HT-29 (cell line): ENCODE data around the gene SAMHD1. TPM values are rescaled to one million over a fixed set of nuclear protein-coding genes. Genes with fewer than 3 reads are reported as not detected.

Experiments used
- DNase-seq: peaks from one replicate; pipeline ENCODE4 v3.0.0-alpha.2; 2015; ENCODE audit warnings: low spot score
- total RNA-seq: library from RNA; depleted of rRNA; stranded (reverse); fragments of >200 nt; shearing (Covaris generic); gene quantifications from 2 replicates; pipeline ENCODE4 v1.2.3, GENCODE V29; 2014

SAMHD1 gene
- total RNA-seq, 1 experiment from 2014 or later = 17.0 TPM

DNA sequence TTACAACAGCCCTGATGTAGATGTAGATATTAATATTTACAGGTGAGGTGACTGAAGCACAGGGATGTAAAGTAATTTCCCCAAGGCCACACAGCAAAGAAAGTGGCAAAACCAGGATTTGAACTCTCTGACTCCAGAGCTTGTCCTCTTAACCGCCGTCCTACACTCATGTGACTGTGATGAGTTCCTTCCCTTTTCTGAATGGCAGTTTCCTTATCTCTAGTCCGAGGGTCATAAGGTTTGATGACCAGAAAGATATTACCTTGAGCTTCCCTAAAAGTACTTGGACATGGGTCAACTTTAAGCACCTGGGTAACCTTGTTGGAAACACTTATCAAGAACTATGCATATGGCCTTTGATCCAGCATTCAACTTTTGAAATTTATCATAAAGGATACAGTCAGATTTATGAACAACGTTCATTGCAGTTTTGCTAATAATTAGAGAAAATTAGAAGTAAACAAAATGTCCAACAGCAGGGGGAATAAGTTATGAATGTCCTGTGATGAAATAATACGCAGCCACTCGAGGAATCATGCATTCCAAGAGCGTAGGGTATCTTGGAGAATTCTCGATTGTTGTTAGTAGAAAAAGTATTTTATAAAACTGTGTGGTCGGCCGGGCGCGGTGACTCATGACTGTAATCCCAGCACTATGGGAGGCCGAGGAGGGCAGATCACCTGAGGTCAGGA, 77.9 kb downstream of the SAMHD1 start:
- DNase-seq = no peak

DNA sequence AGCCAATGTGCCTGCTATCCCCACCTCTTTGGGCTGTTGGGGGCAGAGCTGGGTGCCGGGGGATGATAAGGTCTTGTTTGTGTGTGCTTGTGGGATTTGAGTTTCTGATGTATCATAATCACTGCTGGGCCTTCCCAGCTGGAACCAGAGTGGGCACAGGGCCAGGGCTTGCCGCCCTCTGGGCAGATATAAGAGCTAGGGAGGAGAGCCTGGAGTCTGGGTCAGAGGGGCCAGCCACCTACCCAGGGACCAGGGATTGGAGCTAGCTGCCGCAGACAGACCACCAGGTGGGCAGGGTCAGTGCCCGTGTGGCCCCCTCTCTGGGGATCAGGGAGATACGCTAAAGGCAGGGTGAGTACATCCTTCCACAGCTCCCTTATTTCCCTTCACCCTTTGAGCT, 78.7 kb downstream of the SAMHD1 start:
- DNase-seq = no peak

DNA sequence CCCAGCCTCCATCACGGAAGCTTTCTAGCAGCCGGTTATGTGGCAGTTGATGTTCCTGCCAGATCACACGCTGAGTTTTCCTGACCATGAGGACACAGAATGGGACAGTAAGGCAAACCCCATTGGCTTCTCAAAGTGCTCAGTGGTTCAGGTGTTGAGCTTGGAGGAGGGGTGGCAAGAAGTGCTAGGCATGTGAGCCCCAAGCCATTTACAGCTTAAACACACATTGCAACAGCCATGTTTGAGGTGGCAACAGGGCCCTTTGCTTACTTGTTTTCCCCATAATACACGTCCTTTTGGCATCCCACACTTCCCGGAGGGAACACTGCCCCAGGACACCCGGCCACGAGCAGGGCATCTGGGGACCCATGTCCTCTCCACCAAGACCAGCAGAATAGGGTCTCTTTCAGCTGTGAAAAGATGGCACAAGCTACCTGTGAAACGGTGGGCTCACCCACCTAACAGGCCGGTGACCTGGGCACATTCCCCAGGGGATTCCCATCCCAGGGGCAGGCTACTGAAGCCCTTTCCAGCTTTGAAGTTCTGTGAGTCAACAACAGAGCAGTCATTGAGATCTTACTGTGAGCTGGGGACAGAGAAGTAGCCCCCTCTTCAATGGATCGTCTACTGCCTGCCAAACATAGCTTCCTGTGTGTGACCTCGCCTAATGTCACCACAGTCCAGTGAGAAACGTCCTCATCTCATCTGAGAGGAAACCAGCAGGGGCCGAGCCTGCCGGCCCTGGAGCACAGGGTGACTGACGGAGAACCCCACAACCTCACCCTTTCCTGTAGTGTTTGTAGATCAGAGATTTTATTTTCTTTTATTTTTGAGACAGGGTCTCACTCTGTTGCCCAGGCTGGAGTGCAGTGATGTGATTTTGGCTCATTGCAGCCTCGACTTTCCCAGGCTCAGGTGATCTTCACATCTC, 79.6 kb downstream of the SAMHD1 start:
- DNase-seq = no peak

DNA sequence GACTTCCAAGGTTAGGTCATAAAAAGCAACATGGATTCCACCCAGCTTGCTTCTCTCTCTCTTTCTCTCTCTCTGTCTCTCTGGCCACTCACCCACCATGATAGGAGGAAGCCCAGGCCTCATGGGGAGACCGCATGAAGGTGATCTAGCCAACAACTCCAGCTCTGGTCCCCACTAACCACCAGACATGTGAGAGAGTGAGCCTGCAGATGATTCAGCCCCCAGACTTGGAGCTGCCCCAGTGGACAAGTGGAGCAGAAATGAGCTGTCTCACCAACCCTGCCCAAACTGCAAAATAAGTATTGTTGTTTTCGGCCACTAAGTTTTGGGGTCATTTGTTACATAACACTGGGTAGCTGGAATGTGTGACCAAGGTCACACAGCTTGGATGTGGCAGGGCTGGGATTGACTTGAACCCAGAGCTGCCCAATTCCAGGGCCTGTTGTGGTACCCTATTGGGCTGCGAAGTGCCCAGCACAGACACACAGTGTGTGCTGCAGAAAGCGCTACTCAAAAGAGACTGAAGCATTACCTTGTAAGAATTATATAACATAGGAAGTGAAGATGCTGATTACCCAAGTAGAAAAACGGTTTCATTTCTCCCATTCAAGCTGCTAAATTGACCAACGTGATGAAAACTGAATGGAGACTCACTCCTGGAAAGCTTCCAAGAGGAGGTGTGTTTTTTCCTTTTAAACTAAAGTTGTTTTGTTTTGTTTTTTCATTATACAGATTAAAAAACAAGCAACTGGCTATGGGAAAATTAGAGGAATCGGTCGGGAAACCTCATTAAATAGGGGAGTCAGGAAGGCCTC, 84.6 kb downstream of the SAMHD1 start:
- DNase-seq = no peak

DNA sequence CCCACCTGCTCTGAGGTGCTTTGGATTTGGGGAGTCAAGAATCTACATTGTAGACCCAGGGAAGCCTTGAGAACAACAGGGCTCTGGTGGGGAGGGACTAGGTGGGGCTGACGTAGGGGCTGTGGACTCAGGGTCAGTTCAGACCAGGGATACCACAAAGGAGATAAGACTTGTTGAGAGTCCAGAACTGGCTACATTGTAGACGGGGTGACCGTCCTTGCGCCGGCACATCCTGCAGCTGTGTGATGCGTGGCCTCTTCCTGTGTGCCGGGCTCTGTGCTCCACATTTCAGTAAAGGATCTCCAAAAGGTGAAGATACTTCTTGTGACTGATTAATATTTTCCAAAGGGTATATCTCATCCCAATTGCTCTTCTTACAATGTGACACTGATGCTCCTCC, 85.3 kb downstream of the SAMHD1 start:
- no peak for DNase-seq

DNA sequence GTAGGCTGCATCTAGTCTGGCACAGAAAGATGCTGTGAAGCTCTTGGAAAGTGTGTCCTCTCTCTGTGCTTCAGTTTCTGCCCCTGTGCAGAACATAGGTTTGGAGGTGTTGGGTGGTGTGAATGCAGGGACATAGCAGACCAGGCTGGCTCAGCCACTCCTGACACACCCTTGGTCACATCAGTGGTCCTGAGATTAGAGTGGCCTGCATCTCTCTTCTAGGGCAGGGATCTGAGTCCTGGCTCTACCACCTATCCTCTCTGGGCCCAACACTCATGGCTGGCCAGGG, 85.7 kb downstream of the SAMHD1 start:
- DNase-seq = no peak

DNA sequence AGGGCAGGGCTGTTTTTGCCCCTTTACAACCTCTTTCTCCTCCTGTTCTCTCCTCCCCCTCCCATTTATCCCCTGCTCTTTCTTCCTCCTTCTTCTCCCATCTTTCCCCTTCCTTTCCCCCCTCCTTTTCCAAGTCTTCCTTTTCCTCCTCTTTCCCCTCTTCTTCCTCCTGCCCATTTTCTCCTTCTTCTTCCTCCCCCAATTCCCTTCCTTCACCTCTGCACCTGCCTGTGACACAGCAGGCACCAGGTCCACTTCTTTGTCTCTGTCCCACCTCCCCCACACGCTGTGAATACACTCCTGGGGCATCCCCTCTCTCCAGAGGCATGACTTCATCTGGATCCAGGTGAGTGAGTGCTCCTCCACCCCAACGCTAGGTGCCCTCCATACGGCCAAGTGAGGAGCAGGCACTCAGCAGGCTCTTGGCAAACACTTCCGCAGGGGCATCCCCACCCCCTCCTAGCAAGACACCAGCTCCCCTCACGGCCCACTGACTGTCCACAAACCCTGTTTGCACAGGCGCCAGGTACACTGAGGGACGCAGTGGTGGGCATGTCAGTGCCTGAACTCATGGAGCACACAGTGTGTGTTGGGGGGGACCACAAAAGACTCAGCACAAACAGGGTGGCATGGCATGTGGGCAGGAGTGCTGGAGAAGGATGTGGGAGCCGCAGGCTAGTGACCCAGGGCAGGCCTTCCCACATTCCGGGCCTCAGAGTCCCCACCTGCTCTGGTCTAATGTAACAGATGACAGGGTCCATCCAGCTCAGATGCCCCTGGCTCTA, 86.2 kb downstream of the SAMHD1 start:
- no peak for DNase-seq

DNA sequence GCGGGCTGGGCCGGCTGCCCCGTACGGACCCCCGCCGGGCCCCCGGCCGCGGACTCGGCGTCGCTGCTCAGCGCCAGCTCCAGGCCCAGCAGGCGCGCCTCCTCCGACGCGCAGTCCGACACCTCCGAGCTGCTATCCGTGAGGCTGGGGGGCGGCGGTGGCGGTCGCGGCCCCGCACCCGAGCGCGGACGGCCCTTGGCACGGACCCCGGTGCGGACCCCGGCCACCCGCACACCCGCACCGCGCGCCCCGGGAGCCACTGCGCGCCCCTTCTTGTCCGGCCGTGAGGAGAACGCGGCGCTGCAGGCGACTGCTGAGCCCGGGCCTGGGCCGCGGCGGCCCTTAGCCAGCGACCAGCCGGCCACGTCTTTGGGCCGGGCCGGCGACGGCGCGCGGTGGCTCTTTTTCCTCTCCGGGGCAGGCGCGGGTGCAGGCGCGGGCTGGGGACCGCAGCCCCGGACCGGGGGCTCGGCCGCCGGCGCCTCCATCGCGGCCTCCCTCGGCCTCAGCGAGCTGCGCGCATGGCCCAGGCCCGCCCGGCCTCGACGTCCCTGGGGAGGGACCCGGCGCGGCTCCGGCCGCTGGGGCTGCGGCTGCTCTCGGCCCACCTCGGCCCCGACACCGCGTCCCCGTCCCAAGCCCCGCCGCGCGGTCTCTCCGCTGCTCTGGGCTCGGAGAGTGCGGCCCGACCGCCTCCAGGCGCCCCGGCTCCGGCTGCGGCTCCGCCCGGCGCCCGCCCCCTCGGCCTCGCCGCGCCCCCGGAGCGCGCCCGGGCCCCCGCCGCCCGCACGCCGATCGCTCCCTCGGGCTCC, 88.4 kb downstream of the SAMHD1 start:
- no peak for DNase-seq

DNA sequence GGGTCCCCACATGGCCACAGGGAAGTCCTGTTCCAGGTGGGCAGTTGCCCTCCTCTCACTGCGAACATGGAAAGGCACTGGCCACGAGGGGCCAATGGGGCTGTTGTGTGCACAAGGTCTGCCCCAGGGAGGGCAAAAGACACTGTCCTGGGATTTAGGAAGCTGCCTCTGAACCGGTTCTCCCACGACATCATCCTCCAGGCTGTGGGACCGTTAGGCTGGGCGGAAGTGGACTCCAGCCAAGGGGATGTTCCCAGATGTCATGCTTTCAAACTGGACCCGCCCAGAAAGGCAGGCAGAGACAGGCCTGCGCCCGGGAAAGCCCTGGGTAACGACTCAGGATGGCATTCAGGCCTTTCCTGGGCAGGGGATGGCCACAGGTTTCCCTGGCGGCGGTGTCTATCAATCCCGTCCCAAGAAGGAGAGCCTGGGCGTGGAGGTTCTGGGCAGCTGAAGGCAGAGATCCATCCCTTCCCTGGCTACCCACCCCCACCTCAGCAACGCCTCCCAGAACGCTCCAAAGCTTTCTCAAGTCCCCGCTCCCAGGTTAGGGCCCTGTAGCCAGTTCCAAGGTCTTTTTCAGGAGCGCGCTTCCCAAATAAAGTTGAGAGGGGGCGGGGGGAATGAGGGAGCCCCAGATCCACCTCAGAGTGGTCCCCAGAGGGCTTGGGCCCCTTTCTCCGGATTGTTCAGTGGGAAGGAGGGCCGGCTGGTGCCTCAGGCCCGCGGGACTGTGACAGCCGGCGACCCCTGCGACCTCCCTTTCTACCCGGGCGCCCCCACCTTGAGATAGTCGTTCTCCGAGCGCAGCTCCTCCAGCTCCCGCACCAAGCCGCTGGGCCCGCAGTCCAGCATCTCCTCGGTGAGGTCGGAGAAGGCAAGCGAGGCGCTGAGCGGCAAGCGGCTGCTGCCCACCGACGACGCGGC, 89.4 kb downstream of the SAMHD1 start:
- peak; percentile 73 for DNase-seq

DNA sequence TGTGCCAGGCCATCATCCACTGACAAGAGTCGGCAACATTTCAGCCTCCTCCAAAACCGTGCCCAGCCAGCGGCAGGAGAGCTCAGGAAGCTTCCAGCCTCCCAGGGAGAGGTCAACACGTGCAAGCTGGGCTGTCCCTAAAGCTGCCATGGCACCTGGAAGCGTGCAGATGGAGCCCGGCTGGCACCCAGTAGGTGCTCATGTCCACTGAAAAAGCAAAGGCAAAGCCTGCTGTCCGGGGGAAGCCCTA, 90.0 kb downstream of the SAMHD1 start:
- DNase-seq = no peak

DNA sequence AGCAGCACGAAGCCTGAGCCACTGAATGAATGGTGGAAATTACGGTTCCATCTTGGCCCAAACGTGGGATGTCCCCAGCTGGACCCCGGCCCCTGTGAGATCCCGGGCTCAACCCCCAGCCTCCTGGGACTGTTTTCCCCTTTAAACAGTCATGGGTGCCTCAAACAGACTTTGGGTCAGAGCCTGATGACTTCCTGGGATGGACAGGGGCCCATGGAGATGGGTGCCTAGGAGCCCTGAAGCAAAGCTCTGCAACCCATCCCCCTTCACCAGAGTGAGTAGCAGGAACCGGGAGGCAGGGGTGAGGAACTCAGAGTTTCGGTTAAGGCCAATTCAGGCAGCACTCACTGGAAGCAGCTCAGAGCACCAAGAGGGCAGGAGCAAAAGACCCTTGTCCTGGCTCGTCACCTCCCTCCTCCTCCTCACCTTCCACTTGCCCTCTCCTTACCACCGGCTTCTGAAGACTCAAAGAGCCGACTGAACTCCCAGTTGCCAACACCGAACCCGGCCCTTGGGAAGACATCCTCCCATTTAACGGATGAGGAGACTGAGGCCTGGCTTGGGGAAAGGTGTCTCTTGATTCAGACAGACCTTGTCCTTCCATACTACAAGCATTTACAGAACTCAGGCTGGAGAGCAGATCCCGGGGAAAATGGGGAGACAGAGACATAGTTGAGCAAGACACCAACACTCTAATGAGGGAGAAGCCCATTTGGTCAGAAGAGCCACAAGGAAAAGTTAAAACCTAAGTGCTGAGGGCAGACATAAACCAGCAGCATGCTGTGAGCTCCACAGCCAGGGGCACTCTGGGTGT, 90.5 kb downstream of the SAMHD1 start:
- DNase-seq = no peak

DNA sequence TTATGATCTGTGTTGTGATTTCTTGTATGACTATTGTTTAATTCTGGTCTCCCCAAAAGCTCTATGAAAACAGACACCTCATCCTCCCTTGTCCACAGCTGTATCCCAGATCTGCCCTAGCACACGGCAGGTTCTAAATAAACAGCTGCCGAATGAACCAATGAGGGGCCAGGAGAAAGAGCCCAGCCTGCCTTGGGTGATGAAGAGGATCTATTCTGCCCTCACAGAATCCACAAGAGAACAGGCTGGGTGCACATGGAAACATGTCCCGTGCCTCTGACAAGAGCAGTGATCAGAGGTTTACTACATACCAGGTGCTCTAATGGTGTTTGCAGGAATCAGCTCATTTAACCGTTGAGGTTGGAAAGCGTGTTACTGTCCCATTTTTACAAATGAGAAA, 91.2 kb downstream of the SAMHD1 start:
- DNase-seq = no peak

DNA sequence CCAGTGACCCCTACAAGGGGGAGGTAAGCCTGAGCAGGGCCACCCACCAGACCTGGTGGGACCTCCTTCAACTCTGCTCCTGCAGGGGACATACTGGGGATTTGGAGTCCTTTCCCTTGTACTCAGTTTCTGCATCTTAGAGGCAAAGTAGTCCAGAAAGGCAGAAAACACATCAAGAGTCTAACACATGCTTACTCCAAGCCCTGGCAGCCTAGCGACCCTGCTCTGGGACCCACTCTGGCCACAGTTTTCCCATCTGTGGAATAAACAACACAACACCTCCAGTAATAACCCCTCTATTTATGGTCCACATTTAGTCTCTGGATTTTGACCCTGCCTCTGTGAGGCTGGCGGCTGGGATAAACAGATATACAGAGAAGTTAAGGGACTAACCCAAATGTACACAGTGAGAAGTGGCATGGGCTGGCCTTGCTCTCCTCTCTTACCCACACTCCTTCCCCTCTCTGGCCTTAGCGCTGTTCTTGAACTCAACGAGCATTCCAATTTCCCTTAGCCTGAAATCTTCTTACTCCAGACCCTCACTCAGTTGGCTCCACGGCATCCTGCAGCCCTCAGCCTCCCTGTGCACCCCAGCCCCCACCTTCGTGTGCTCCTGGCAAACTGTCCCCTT, 91.7 kb downstream of the SAMHD1 start:
- DNase-seq = no peak

DNA sequence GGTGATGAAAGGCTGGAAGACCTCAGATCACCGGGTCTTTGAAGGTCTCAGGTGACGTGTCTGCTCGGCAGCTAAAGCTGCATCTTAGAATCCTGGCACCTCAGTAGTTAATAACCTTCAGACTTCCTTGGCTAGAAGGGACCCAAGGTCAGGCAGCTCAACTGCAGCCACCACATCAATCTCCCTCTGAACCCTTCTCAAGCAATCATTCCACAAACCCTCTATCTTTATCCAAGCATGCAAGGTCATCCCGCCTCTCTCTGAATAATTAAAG, 92.3 kb downstream of the SAMHD1 start:
- no peak for DNase-seq

DNA sequence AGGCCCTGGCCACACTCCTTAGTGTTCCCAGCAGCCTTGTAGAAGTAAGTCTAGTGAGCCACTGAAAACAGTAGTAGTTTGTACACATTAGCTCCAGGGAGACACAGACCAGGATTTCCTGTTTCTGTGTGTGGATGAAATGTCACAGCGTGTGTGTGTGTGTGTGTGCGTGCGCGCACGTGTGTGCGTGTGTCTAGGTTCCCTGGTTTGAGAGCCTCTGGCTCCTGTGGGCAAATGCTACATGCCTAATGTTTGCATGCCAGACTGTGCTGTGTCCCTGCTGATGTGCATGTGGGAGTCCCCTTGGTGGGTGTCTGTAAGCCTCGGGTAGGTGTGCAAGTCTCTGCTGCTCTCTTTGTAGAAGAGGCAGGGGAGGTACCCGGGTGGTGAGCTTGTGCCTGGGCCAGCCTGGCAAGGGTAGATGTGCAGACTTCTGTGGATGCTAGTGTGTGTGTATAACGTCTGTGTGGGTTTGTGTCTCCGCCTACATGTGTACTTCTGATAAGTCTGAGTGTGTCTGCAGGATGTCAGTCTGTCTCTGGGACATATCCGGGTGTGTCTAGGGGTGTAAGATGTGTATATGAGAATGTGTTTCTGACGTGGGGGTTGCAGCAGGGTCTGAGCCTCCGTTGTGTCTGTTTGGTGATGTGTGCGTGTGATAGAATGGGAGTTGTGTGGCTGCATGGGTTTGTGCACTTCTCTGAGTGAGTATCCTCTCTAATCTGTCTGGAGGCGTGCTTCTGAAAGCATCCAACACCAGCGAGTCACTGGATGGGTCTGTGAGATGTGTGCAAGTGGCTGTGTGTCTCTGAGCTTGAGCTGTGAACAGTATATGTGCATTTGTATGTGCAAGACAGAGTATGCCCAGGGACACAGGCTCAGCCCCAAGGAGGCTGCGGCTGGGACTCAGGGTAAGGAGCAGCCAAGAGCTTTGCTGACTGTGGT, 94.5 kb downstream of the SAMHD1 start:
- no peak for DNase-seq

DNA sequence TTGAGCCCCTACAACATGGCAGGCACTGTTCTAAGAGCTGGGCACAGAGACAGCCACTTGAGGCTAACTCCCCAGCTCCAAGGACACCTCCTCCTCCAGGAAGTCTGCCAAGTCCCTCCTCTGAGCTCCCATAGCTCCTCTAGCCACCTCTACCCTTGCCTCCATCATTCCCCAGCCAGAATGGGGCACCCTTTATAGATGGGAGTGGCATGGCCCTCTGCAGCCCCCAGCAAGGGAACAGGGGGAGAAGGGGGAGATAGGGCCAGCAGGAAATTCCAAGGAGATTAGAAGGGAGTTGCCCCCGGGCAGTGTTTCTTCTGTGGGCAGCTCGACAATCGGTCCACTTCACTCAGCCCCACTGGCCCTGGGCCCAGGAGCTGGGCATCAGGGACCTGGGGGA, 95.3 kb downstream of the SAMHD1 start:
- DNase-seq = no peak

DNA sequence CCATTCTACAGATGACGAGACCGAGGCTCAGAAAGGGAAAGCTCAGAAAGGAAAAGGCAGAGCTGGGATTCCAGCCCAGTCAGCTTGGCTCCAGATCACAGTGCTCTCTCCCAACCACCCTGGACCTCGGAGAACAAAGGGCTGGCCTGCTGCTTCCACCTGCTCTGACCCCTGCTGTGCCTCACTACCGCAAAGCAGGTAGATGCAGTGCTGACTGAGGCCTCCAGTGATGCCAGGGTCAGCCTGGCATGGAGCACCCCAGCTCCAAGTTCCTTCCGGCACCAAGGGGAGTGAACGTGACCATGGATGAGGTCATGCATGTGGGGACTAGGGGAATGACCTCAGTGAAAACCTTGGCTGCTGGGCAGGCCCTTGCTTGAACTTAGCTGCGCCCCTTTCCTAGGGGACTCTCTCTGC, 96.3 kb downstream of the SAMHD1 start:
- DNase-seq = no peak
